ENCODE results near the gene NKD1. TPM values are rescaled to one million over a fixed set of nuclear protein-coding genes. Genes with fewer than 3 reads are reported as not detected.

Gene NKD1
- total and polyA plus RNA-seq, 2 of the 8 experiments (the other 6 are each of a cell fraction or from before 2014, with no cell fraction given) = 0.70 to 4.5 TPM

DNA sequence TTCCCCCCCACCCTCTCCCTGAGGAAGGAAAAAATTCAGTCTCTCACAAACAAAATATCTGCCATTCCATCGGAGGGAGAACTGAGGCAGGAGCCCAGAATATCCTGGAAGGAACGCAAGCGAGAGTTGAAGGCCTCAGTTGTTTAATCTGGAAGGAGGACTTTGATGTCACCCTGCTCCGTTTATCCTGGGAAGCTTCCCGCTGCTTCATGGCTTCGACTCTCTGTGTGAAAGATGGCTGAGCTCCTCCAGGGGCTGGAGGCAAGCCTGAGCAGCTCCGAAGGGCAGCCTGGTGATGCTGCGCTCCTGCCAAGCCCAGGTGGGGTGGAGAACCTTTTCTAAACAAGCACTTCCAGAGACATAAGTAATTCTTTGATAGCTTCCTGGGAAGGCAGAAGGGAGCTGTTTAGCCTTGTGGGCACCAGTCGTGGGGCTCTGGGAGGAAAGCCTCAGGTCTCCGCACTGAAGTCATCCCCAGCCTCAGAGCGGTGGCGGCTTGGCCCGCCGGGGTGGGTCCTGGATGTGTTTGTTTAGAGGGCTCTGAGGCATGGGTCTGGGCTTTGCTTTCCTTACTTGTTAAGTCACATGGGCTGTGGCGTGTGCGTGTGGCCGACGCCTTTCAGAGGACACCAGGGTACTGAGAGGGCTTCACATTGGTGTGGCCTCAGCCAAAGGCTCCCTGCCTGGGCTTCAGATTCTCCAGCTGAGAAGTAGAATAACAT, 7.9 kb downstream of the NKD1 start (continued):
- no peak for TF ChIP-seq CHD1 (IDR thresholded peaks at IDR 0.05; ENCODE audit: low read depth, low read length)

Measured in H1 (cell line).